GM23248 (cell line): ENCODE results near the gene SLC6A1. TPM values are rescaled to one million over a fixed set of nuclear protein-coding genes. Genes with fewer than 3 reads are reported as not detected.

Source experiments
- DNase-seq: peaks from one replicate; pipeline ENCODE4 v3.0.0-alpha.2; 2015
- H2AFZ ChIP-seq: fragments of 200-600 bp; sonication (generic); 2 replicates; pipeline ENCODE4 v1.6.1; 2016; ENCODE audit warnings: antibody characterized with exemption
- H3F3A ChIP-seq: fragments of 200-600 bp; sonication (generic); 2 replicates; pipeline ENCODE4 v1.6.1; 2016; ENCODE audit warnings: mild to moderate bottlenecking, antibody characterized with exemption, mixed run types; ENCODE audit not compliant: insufficient read depth
- H3K27ac ChIP-seq: fragments of 200-600 bp; sonication (generic); 2 replicates; pipeline ENCODE4 v1.5.1; 2016; ENCODE audit warnings: mild to moderate bottlenecking
- H3K27me3 ChIP-seq: fragments of 200-600 bp; sonication (generic); replicated peaks from 2 replicates; pipeline ENCODE4 v1.6.1; 2016; ENCODE audit warnings: mild to moderate bottlenecking; ENCODE audit not compliant: insufficient read depth
- H3K36me3 ChIP-seq: fragments of 200-600 bp; sonication (generic); 2 replicates; pipeline ENCODE4 v1.6.1; 2016; ENCODE audit warnings: low read depth, mild to moderate bottlenecking
- H3K4me1 ChIP-seq: fragments of 200-600 bp; sonication (generic); 2 replicates; pipeline ENCODE4 v1.6.1; 2016; ENCODE audit warnings: mild to moderate bottlenecking; ENCODE audit not compliant: insufficient read depth
- H3K4me2 ChIP-seq: fragments of 200-600 bp; sonication (generic); one replicate; pipeline ENCODE4 v1.6.1; 2016; ENCODE audit warnings: mild to moderate bottlenecking; ENCODE audit not compliant: unreplicated experiment
- H3K4me3 ChIP-seq: fragments of 200-600 bp; sonication (generic); 2 replicates; pipeline ENCODE4 v1.5.1; 2016; ENCODE audit warnings: mild to moderate bottlenecking
- H3K79me2 ChIP-seq: fragments of 200-600 bp; sonication (generic); 2 replicates; pipeline ENCODE4 v1.6.1; 2016; ENCODE audit warnings: mild to moderate bottlenecking; ENCODE audit not compliant: insufficient read depth
- H3K9ac ChIP-seq: fragments of 200-600 bp; sonication (generic); 2 replicates; pipeline ENCODE4 v1.6.1; 2016; ENCODE audit warnings: mild to moderate bottlenecking
- H3K9me2 ChIP-seq: fragments of 200-600 bp; sonication (generic); 2 replicates; pipeline ENCODE4 v1.6.1; 2016; ENCODE audit warnings: mixed run types, mild to moderate bottlenecking, moderate library complexity; ENCODE audit not compliant: insufficient read depth
- H3K9me3 ChIP-seq: fragments of 200-600 bp; sonication (generic); one replicate; pipeline ENCODE4 v1.6.1; 2017; ENCODE audit warnings: low read depth
- H4K20me1 ChIP-seq: fragments of 200-600 bp; sonication (generic); 2 replicates; pipeline ENCODE4 v1.6.0; 2016; ENCODE audit not compliant: insufficient read depth
- EZH2 ChIP-seq: fragments of 200-600 bp; sonication (generic); IDR thresholded peaks from 2 replicates; pipeline ENCODE4 v1.6.1; 2018; ENCODE audit warnings: antibody characterized with exemption, mild to moderate bottlenecking; ENCODE audit not compliant: insufficient read depth, poor library complexity, severe bottlenecking
- EZH2phosphoT487 ChIP-seq: fragments of 200-600 bp; sonication (generic); IDR thresholded peaks from 2 replicates; pipeline ENCODE4 v1.6.1; 2018; ENCODE audit warnings: antibody characterized with exemption, moderate library complexity, mild to moderate bottlenecking, low read depth; ENCODE audit not compliant: insufficient read depth
- WGBS, 2 experiments: methylation state at CpG; one replicate each; pipeline ENCODE4 v1.1.6; 2015 to 2017; ENCODE audit warnings: low lambda C conversion rate in 2 of 2, low coverage in 1 of 2; ENCODE audit errors: missing lambda C conversion rate in 2 of 2; 5-methylcytosine and 5-hydroxymethylcytosine counted together
- in situ Hi-C: fragments of 300-500 bp; cut with MboI; formaldehyde crosslinking; loops from 2 replicates; pipeline ENCODE4 v1.15.0; 2020
- polyA plus RNA-seq: library from polyadenylated mRNA; unstranded; fragments of >200 nt; fragmentation: Nextera tagmentation; extraction: Ambion mirVana; gene quantifications from 2 replicates; pipeline ENCODE4 v1.2.1, GENCODE V29; 2016
- total RNA-seq: library from RNA; depleted of rRNA; stranded (reverse); fragments of >200 nt; shearing (Covaris generic); gene quantifications from 2 replicates; pipeline ENCODE4 v1.2.3, GENCODE V29; 2014

Gene SLC6A1
- total and polyA plus RNA-seq, 2 experiments from 2014 or later = not detected

- Histone ChIP-seq H3F3A (no peaks in the 10 kb centered on the region), H3K36me3 (no peaks in the 10 kb centered on the region), H3K4me3 (no peak overlapping the region), H4K20me1 (no peaks in the 10 kb centered on the region), H3K27ac (no peak overlapping the region), H3K9me3 (no peaks in the 10 kb centered on the region), H3K4me2 (no peak overlapping the region), H3K27me3 (peaks cover 28% of the 10 kb centered on the region), H3K79me2 (no peaks in the 10 kb centered on the region), H2AFZ (no peak overlapping the region), H3K9ac (no peak overlapping the region), H3K9me2 (no peaks in the 10 kb centered on the region), H3K4me1 (no peaks in the 10 kb centered on the region)
- 0% methylated on average over 2 of the region's 2 CpGs for WGBS, 2 experiments
- in situ Hi-C loops = no loop called here
- TF ChIP-seq EZH2 (no peak), EZH2phosphoT487 (no peak)
- DNase-seq = no peak
Observed at GRCh38 chr3:11000528-11000927, 8.0 kb downstream of the SLC6A1 start.

- no peak overlapping the region for H3K4me2 ChIP-seq
- no peaks in the 10 kb centered on the region for H3K79me2 ChIP-seq
- no peak for TF ChIP-seq EZH2
- TF ChIP-seq EZH2phosphoT487 = no peak
- H2AFZ ChIP-seq = no peak overlapping the region
- H3K4me3 ChIP-seq = no peak overlapping the region
- no peaks in the 10 kb centered on the region for H3K9me2 ChIP-seq
- H4K20me1 ChIP-seq = no peaks in the 10 kb centered on the region
- no peak overlapping the region for H3K27ac ChIP-seq
- peaks cover 28% of the 10 kb centered on the region for H3K27me3 ChIP-seq
- in situ Hi-C loops = no loop called here
- DNase-seq = peak; percentile 13
- H3K36me3 ChIP-seq = no peaks in the 10 kb centered on the region
- no peaks in the 10 kb centered on the region for H3F3A ChIP-seq
- H3K9ac ChIP-seq = no peak overlapping the region
- H3K9me3 ChIP-seq = no peaks in the 10 kb centered on the region
- WGBS, 2 experiments = 30 to 37% methylated on average over 11 of the region's 11 CpGs
- H3K4me1 ChIP-seq = no peaks in the 10 kb centered on the region
Observed at GRCh38 chr3:11001020-11001657, 8.6 kb downstream of the SLC6A1 start.

DNA sequence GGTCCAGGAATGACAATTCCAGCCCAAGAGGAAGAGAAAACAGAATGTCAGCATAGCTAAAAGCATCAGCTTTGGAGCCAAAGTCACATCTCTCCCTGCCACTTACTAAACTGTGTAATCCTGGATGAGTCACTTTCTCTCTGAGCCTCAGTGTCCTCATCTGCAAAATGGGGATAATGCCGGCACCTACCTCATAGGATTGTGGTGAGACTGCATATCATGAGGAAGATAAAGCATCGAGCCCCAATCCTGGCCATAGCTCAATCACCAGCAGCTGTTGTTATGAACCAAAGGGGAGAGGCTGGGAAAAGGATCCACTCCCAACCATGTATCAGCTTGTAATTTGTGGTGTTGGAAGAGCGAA lies 9.1 kb downstream of the SLC6A1 start:
- Histone ChIP-seq H3K27ac (no peak overlapping the region), H3K4me3 (no peak overlapping the region), H3F3A (no peaks in the 10 kb centered on the region), H3K9me3 (no peaks in the 10 kb centered on the region), H3K4me2 (no peak overlapping the region), H3K79me2 (no peaks in the 10 kb centered on the region), H2AFZ (no peak overlapping the region), H3K36me3 (no peaks in the 10 kb centered on the region), H3K27me3 (peaks cover 28% of the 10 kb centered on the region), H3K4me1 (no peaks in the 10 kb centered on the region), H3K9ac (no peak overlapping the region), H4K20me1 (no peaks in the 10 kb centered on the region), H3K9me2 (no peaks in the 10 kb centered on the region)
- WGBS, 2 experiments = 36 to 39% methylated on average over 3 of the region's 3 CpGs
- TF ChIP-seq EZH2phosphoT487 (no peak), EZH2 (no peak)
- no peak for DNase-seq
- in situ Hi-C loops = no loop called here

DNA sequence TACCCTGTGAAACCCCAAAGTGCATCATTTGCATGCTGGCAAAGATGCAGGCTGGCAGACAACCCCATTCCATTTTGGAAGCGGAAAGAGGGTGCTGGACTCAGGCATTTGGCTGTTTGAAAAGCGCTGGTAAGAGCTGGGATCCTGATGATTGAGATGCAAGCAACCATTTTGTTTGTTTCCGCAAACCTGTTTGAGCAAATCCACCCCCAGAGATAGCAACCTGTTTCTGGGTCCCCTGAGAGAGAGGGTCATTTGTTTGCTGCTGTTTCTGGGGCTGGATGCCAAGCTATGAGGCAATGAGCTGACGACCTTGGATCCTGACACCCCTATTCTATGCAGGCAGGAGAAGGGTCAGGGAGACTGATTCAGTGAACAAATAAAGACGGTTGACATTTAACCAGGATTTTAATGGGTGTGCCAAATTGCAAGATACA lies 9.8 kb downstream of the SLC6A1 start:
- no peak overlapping the region for H2AFZ ChIP-seq
- DNase-seq = no peak
- no peak overlapping the region for H3K4me3 ChIP-seq
- in situ Hi-C loops = no loop called here
- no peak overlapping the region for H3K27ac ChIP-seq
- no peaks in the 10 kb centered on the region for H4K20me1 ChIP-seq
- H3K9ac ChIP-seq = no peak overlapping the region
- TF ChIP-seq EZH2 (no peak), EZH2phosphoT487 (no peak)
- no peaks in the 10 kb centered on the region for H3K4me1 ChIP-seq
- H3K9me2 ChIP-seq = no peaks in the 10 kb centered on the region
- H3F3A ChIP-seq = no peaks in the 10 kb centered on the region
- peaks cover 28% of the 10 kb centered on the region for H3K27me3 ChIP-seq
- no peaks in the 10 kb centered on the region for H3K79me2 ChIP-seq
- no peaks in the 10 kb centered on the region for H3K9me3 ChIP-seq
- H3K36me3 ChIP-seq = no peaks in the 10 kb centered on the region
- no peak overlapping the region for H3K4me2 ChIP-seq
- WGBS, 2 experiments = 26% methylated on average over 5 of the region's 5 CpGs
